ENCODE measurements around the gene PLA2G2D. TPM values are rescaled to one million over a fixed set of nuclear protein-coding genes. Genes with fewer than 3 reads are reported as not detected.

The PLA2G2D gene
- total RNA-seq, 1 experiment from 2014 or later: not detected

DNA sequence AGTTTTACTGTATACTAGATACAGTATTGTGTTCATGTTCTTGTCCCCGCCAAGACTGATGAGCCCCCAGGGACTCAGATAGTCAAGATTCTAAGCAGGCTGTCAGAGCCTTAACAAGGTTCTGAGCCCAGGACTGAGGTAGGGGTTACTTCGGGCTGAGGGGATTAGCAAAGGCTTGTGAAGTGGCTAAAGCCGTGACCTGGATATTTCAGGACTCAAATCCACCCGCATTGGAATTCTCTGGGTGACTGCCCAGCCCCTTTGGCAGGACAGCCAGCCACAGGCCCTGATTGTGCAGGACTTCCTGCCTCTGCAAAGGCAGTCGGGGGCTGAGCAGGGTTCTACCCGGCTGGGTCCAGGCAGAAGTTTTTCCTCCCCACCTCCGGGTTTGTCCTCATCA lies 49.5 kb downstream of the PLA2G2D start, which contains the start of gene PLA2G5:
Gene PLA2G5 (plus strand): TSS at position 321 of the 400 bp plus-strand sequence. CDS start 14,637 bp downstream, outside the sequence.
- H2AFZ ChIP-seq (ENCODE audit: low read length): no peak within 1 kb of the TSS

More for the DNA sequence above, 49.5 kb downstream of the PLA2G2D start, which contains the start of gene PLA2G5:
- Histone ChIP-seq H3K9ac (ENCODE audit: extremely low read depth, insufficient read length, low read length) (no peak within 1 kb of the TSS), H3K4ac (ENCODE audit: low read depth, low read length) (no peak within 1 kb of the TSS), H2BK12ac (ENCODE audit: insufficient read length, low read depth, low read length) (no peak within 1 kb of the TSS), H2BK5ac (ENCODE audit: insufficient read length, low read length) (no peak within 1 kb of the TSS), H4K8ac (replicated peaks; ENCODE audit: insufficient read length, low read depth, low read length) (no peak within 1 kb of the TSS), H2BK120ac (ENCODE audit: low read depth, low read length, poor library complexity, severe bottlenecking) (no peak within 1 kb of the TSS), H3K79me1 (ENCODE audit: insufficient read depth, low read depth, low read length, poor library complexity, severe bottlenecking) (no peaks in the 10 kb centered on the region), H4K20me1 (ENCODE audit: control insufficient read depth, insufficient read depth, insufficient read length) (no peaks in the 10 kb centered on the region), H3K27me3 (ENCODE audit: insufficient read depth, low read length) (no peaks in the 10 kb centered on the region), H3K4me2 (ENCODE audit: insufficient read depth, insufficient read length, low read length) (no peak within 1 kb of the TSS), H3K56ac (ENCODE audit: insufficient read length, low read depth, low read length) (no peak within 1 kb of the TSS), H3K27ac (ENCODE audit: insufficient read length, low read depth, low read length) (no peak within 1 kb of the TSS), H3K14ac (ENCODE audit: insufficient read depth, low read length) (no peak within 1 kb of the TSS), H2BK15ac (ENCODE audit: low read depth, low read length) (no peak within 1 kb of the TSS), H3K18ac (ENCODE audit: insufficient read length, low read depth, low read length) (no peak within 1 kb of the TSS), H3K4me1 (ENCODE audit: insufficient read depth, low read length) (no peaks in the 10 kb centered on the region), H3K23ac (ENCODE audit: insufficient read length, low read depth, low read length) (no peak within 1 kb of the TSS), H3K9me3 (ENCODE audit: control insufficient read depth, low read depth, low read length) (no peaks in the 10 kb centered on the region), H3K23me2 (ENCODE audit: insufficient read length, low read depth, low read length, poor library complexity, severe bottlenecking) (no peaks in the 10 kb centered on the region), H2AK5ac (ENCODE audit: insufficient read length, low read length) (no peak within 1 kb of the TSS), H3T11ph (ENCODE audit: low read length) (no peak within 1 kb of the TSS), H3K79me2 (ENCODE audit: insufficient read depth, low read length) (no peaks in the 10 kb centered on the region), H2BK20ac (ENCODE audit: low read depth, low read length, poor library complexity, severe bottlenecking) (no peak within 1 kb of the TSS), H4K5ac (ENCODE audit: insufficient read length, low read depth, low read length) (no peak within 1 kb of the TSS), H4K91ac (ENCODE audit: insufficient read length, low read depth, low read length) (no peak within 1 kb of the TSS)
- no peaks in the 10 kb centered on the region for H3K9me3 Mint-ChIP-seq
- WGBS (ENCODE audit: extremely low coverage, insufficient read length, low lambda C conversion rate): no CpG with 5 or more reads among the region's 7 CpGs
- H3K4me1 Mint-ChIP-seq: peaks cover 3 to 4% of the 10 kb centered on the region in 2 experiments
- no peaks in the 10 kb centered on the region; the same call in 1 of the 2 replicates for H3K27me3 Mint-ChIP-seq (ENCODE audit: low read depth)
- DNase-seq: no peak
- no peaks in the 10 kb centered on the region for H3K36me3 Mint-ChIP-seq (ENCODE audit: insufficient read depth in 1 of 3, low read depth in 3 of 3)
- H3K4me3 Mint-ChIP-seq: no peak within 1 kb of the TSS; a peak in 1 of 5 replicates
- TF ChIP-seq, protein P1, sequence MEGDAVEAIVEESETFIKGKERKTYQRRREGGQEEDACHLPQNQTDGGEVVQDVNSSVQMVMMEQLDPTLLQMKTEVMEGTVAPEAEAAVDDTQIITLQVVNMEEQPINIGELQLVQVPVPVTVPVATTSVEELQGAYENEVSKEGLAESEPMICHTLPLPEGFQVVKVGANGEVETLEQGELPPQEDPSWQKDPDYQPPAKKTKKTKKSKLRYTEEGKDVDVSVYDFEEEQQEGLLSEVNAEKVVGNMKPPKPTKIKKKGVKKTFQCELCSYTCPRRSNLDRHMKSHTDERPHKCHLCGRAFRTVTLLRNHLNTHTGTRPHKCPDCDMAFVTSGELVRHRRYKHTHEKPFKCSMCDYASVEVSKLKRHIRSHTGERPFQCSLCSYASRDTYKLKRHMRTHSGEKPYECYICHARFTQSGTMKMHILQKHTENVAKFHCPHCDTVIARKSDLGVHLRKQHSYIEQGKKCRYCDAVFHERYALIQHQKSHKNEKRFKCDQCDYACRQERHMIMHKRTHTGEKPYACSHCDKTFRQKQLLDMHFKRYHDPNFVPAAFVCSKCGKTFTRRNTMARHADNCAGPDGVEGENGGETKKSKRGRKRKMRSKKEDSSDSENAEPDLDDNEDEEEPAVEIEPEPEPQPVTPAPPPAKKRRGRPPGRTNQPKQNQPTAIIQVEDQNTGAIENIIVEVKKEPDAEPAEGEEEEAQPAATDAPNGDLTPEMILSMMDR (conservative IDR thresholded peaks at IDR 0.05): no peak
- H3K27ac Mint-ChIP-seq: no peak within 1 kb of the TSS; a peak in 2 of 7 replicates

All from H9 (cell line).